CD4-positive, alpha-beta T cell treated with Interleukin-17A for 4 hours (primary cell): ENCODE results near the gene LAMP1.
"Not testable (repeated sequence)": the region's sequence is repeated elsewhere in the genome, so short reads cannot be mapped to it uniquely, and the experiment has no call there.

Experiments
- DNase-seq: peaks from one replicate; pipeline ENCODE4 v3.0.0-alpha.2; 2020; ENCODE audit warnings: mixed read lengths

LAMP1 gene

GRCh38 chr13:113298043-113298945 is 1.3 kb downstream of the LAMP1 start:
- no peak for DNase-seq

- DNase-seq: no peak
Measured at GRCh38 chr13:113299951-113300350, 2.9 kb downstream of the LAMP1 start.

GRCh38 chr13:113302986-113303385 is 5.9 kb downstream of the LAMP1 start:
- DNase-seq: no peak

- DNase-seq: no peak
Measured at GRCh38 chr13:113304121-113304520, 7.1 kb downstream of the LAMP1 start.

- DNase-seq: no peak
Measured at GRCh38 chr13:113305208-113305607, 8.2 kb downstream of the LAMP1 start.

GRCh38 chr13:113307491-113307890 is 10.5 kb downstream of the LAMP1 start:
- DNase-seq: no peak

GRCh38 chr13:113309473-113309872 is 12.4 kb downstream of the LAMP1 start:
- no peak for DNase-seq

GRCh38 chr13:113314112-113314511 is 17.1 kb downstream of the LAMP1 start:
- DNase-seq: not testable (repeated sequence)

GRCh38 chr13:113314895-113315470 is 17.9 kb downstream of the LAMP1 start:
- not testable (repeated sequence) for DNase-seq

- no peak for DNase-seq
Measured at GRCh38 chr13:113315992-113316391, 19.0 kb downstream of the LAMP1 start.

GRCh38 chr13:113317031-113317430 is 20.0 kb downstream of the LAMP1 start:
- no peak for DNase-seq

GRCh38 chr13:113318956-113319355 is 21.9 kb downstream of the LAMP1 start:
- no peak for DNase-seq

- DNase-seq: no peak
Measured at GRCh38 chr13:113319371-113319770, 22.3 kb downstream of the LAMP1 start.

- no peak for DNase-seq
Measured at GRCh38 chr13:113320226-113320875, 23.3 kb downstream of the LAMP1 start.

- no peak for DNase-seq
Measured at GRCh38 chr13:113321546-113321945, 24.5 kb downstream of the LAMP1 start.

- DNase-seq: no peak
Measured at GRCh38 chr13:113322043-113322461, 25.0 kb downstream of the LAMP1 start.

- DNase-seq: no peak
Measured at GRCh38 chr13:113322890-113323651, 26.0 kb downstream of the LAMP1 start.

GRCh38 chr13:113323869-113324268 is 26.8 kb downstream of the LAMP1 start:
- no peak for DNase-seq

GRCh38 chr13:113324398-113324797 is 27.4 kb downstream of the LAMP1 start:
- DNase-seq: no peak

GRCh38 chr13:113325779-113326178 is 28.7 kb downstream of the LAMP1 start:
- no peak for DNase-seq

- no peak for DNase-seq
Measured at GRCh38 chr13:113327391-113327765, 30.3 kb downstream of the LAMP1 start.

GRCh38 chr13:113327766-113328471 is 30.9 kb downstream of the LAMP1 start:
- no peak for DNase-seq
